ENCODE data around the gene SUGCT.
"Not testable (repeated sequence)": the region's sequence is repeated elsewhere in the genome, so short reads cannot be mapped to it uniquely, and the experiment has no call there.

SUGCT gene

GRCh38 chr7:40134428-40135316, at the start of gene SUGCT, which contains the start of gene MPLKIP:
SUGCT (plus strand) TSS chr7:40135005.
MPLKIP (minus strand) TSS chr7:40134622; CDS start chr7:40134567, 55 bp downstream.
- peak; percentile 85 for DNase-seq

DNA sequence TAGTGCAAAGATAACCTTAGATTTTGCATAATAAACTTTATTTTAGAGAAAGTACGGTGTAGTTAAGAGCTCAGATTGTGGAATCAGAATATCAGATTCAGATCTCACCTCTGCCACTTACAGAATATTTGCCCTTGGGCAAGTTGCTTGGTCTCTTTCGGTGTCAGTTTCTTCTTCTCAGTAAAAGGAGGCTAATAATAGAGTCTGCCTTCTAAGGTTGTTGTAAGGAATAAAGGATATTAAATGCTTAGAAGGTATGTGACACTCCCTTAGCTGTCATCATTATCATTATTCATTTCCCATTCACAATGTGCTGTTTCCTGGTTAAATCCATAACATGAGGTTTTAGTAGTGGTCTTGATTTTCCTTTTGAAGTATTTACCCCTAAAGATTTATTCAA, 42.6 kb upstream of the SUGCT start:
- no peak for DNase-seq

GRCh38 chr7:40093631-40094350, 41.0 kb upstream of the SUGCT start:
- no peak for DNase-seq

DNA sequence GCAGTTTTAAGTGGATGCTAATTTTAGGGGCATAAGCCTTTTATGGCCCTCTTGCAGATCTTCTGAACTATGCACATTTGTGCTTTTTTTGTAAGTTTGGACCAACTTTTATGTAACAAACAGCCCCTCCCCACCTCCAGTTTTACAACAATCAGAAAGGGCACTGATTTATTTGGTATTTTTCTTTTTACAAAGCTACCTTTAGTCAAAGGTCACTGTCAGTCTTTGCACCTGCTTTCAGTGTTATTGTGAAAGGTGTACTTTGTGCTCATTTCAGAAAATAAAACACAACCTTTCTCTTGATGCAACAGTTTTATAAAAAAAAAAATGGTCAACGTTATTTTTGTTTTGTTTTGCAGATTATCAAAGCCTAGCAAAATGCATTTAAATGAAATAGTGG, 39.6 kb upstream of the SUGCT start:
- no peak for DNase-seq

- DNase-seq = no peak
Measured at GRCh38 chr7:40095695-40096327, 39.0 kb upstream of the SUGCT start.

DNA sequence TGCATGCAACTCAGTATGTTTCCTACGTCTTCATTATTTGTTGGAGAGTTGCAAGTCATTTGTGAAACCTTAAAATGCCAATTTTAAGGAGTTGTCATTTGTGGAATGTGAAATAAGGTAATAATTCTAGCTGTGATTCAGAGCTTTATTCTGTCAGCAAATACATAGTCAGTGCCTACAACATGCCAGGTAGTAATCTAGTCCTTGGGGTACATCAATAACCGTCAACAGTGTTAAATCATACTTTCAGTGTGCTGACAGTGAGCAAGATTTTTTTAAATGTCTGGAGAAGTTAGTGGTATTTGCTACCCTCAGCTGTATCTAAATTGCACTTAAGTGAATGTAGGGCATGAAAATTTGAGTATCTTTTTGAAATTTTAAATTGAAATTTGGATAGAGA, 37.1 kb upstream of the SUGCT start:
- DNase-seq = no peak

DNA sequence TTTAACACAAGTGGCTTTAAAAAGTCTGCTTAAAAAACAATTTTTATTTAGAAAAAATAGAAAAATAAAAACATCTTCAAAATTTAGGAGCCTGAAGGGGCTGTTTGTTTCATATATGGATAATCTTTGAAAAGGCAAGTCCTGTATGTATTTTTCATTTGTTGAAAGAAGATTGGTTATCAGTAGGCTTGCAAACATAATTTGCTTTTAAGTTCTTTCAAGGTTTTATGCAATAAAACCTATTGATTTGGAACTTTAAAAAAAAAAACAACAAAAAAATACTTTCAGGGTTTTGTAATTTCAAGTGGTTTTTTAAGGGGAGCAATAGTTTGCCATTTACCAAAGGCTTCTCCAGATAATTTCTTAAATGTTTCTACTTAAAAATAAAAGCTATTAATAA, 36.0 kb upstream of the SUGCT start:
- DNase-seq = no peak

DNA sequence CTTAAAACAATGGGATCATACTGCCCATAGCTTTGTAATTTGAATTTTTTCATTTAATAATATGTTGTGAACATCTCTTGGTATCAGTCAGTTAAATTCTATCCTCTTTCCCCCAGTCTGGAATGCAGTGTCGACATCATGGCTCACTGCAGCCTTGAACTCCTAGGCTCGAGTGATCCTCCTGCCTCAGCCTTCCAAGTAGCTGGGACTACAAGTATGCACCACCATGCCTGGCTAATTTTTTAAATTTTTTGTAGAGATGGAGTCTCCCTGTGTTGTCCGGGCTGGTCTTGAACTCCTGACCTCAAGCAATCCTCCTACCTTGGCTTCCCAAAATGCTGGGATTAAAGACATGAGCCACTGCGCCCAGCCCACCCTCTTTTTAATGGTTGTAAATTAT, 35.0 kb upstream of the SUGCT start:
- DNase-seq = no peak

GRCh38 chr7:40101201-40101600, 33.6 kb upstream of the SUGCT start:
- DNase-seq = no peak

DNA sequence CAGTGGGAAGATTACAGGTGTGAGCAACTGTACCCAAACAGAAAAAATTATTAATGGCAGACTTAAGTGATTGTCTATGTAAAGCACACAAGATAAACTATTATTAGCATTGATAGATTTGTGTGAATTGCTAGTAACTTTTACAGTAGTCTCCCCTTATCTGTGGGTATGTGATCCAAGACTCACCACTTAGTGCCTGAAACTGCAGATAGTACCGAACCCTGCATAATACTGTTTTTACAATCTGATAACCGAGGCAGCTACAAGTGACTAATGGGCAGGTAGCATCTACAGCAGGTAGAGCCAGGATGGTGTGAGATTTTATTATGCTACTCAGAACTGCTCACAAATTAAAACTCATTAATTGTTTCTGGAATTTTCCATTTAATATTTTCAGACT, 31.9 kb upstream of the SUGCT start:
- no peak for DNase-seq

DNA sequence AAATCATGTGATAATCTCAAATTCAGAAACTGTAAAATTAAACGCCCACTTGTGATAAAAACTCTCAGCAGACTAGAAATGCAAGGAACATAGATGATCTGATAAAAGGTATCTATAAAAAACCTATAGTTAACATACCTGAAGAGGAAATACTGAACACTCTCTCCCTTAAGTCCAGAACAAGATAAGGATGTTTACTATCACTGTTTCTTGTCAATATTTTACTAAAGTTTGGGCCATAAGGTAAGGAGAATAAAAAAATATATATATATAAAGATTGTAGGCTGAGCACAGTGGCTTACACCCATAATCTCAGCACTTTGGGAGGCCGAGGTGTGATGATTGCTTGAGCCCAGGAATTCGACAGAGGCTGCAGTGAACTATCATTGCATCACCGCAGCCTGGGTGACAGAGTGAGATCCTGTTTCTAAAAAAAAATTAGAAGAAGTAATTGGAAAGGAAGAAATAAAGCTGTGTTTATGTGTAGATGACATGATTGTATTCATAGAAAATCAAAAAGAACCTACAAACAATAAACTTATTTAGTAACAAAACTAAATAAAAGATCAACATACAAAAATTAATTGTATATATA, 28.8 kb upstream of the SUGCT start:
- DNase-seq = no peak

- no peak for DNase-seq
Measured at GRCh38 chr7:40115936-40116335, 18.9 kb upstream of the SUGCT start.

GRCh38 chr7:40117199-40117598, 17.6 kb upstream of the SUGCT start:
- DNase-seq = not testable (repeated sequence)

DNA sequence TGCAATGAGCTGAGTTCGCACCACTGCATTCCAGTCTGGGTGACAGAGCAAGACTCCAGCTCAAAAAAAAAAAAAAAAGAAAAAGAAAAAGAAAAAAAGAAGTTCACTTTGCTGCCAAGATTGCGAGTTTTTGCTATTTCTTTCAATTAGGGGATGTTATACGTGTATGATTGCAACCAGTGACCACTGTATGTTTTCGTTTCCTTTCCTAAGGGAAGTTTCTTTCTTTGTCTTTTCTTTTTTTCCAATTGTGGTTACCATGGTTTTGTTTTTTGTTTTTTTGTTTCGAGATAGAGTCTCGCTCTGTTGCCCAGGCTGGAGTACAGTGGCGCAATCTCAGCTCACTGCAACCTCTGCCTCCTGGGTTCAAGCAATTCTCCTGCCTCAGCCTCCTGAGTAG, 16.6 kb upstream of the SUGCT start:
- DNase-seq = not testable (repeated sequence)

GRCh38 chr7:40120020-40120419, 14.8 kb upstream of the SUGCT start:
- no peak for DNase-seq

- not testable (repeated sequence) for DNase-seq
Measured at GRCh38 chr7:40122100-40122939, 12.5 kb upstream of the SUGCT start.

GRCh38 chr7:40122940-40123254, 11.9 kb upstream of the SUGCT start:
- no peak for DNase-seq

GRCh38 chr7:40133561-40134427, 1.0 kb upstream of the SUGCT start:
- DNase-seq = no peak

DNA sequence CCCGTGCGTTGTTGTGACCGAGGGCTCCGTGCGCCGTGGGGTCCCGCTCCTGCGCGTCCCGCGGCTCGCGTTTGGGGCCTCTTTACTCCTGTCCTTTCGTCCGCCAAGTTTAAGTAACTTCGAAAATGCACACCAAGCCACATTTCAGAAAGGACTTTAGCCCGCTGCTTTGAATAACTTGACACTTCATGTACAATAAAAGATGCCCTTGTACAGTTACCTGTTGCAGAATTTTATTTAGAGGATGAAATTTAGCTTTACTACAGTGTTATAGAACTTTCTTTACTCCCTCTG, 459 bp downstream of the SUGCT start:
- no peak for DNase-seq

- no peak for DNase-seq
Measured at GRCh38 chr7:40137563-40137962, 2.8 kb downstream of the SUGCT start.

- DNase-seq = no peak
Measured at GRCh38 chr7:40138973-40139372, 4.2 kb downstream of the SUGCT start.

GRCh38 chr7:40139891-40140290, 5.1 kb downstream of the SUGCT start:
- not testable (repeated sequence) for DNase-seq
